GM19463 (cell line): ENCODE measurements around the gene GLIS2.

Source experiments
- ATAC-seq: cut with Tn5 transposase; IDR thresholded peaks from one replicate; pipeline ENCODE4 v1.9.1; 2021; ENCODE audit warnings: mild to moderate bottlenecking, moderate library complexity; ENCODE audit not compliant: unreplicated experiment

Gene GLIS2

GRCh38 chr16:4297480-4297879 lies 18.4 kb upstream of the GLIS2 start:
- no peak for ATAC-seq

DNA sequence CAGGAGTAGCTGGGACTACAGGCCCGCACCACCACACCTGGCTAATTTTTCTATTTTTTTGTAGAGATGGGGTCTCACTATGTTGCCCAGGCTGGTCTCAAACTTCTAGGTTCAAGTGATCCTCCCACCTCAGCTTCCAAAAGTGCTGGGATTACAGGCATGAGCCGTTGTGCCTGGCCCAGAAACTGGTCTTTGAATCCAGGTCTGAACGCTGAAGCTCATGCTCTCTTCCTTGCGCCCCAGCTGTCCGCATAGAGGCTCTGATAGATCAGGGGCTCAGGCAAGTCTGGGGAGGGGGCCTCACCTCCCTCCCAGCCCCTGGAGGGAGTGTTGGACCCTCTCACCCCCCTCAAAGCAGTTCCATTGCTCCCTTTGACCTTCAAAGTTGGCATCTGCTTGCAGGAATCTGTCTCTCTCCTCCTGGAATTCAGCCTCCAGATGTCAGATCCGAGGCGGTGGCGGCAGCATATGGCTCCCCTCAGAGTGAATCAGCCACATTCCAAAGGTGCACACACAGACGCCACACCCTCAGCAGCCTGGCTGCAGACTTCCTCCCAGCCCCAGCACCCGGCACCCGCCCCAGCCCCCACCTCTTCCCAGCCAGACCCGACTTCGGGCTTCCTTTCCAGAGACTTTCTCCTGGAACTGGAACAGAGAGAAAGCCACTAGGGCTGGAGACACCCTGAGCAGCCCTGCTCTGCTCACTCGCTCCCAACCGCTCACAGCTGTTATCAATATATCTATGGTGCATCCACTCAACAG lies 16.9 kb upstream of the GLIS2 start:
- no peak for ATAC-seq

GRCh38 chr16:4301177-4301576 lies 14.7 kb upstream of the GLIS2 start:
- no peak for ATAC-seq

- ATAC-seq, result no peak
Observed at GRCh38 chr16:4301968-4302367, 13.9 kb upstream of the GLIS2 start.

GRCh38 chr16:4303973-4304372 lies 11.9 kb upstream of the GLIS2 start:
- ATAC-seq, result no peak

DNA sequence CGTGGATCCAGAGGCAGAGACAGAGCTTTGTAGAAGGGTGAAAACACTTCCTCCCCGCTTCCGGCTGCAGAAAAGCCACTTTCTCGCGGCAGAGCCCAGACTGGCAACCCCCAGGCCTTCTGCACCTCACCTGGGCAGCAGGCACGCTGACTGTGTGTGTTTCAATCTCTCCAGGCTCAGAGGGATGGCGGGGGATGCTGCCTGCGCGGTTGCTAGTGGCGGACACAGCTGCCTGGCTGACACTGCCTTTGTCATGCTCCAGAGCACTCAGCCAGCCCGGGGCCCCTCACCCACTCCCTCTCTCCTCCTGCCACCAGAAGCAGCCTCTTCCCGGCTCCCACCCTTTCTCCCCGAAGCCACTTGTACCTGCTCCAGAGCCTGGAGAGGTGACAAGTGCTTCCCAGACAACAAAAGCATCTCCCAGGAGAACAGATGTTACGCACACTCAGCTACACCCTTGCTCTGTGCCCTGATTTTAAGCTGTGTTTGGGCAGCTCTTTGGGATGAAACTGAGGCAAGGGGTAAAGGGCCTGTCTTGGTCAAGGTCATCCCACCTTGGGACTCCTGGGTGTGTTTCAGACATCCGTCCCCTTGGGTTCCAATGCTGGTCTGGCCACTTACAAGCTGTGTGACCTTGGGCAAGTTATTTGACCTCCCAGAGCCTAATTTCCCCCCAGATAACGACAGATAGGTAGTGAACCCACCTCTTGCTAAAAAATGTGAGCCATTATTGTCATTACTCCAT lies 9.2 kb upstream of the GLIS2 start:
- ATAC-seq, result no peak

GRCh38 chr16:4307215-4308037 lies 8.4 kb upstream of the GLIS2 start:
- peak; percentile 88 for ATAC-seq

- no peak for ATAC-seq
Observed at GRCh38 chr16:4309102-4309832, 6.6 kb upstream of the GLIS2 start.

GRCh38 chr16:4309833-4310266 lies 6.0 kb upstream of the GLIS2 start:
- ATAC-seq, result no peak

GRCh38 chr16:4313563-4314531 lies 2.0 kb upstream of the GLIS2 start:
- ATAC-seq, result peak; percentile 42

- no peak for ATAC-seq
Observed at GRCh38 chr16:4314532-4315185, 1.2 kb upstream of the GLIS2 start.

GRCh38 chr16:4316108-4316863 lies 419 bp downstream of the GLIS2 start:
- ATAC-seq, result no peak

- no peak for ATAC-seq
Observed at GRCh38 chr16:4316864-4317531, 1.1 kb downstream of the GLIS2 start.

DNA sequence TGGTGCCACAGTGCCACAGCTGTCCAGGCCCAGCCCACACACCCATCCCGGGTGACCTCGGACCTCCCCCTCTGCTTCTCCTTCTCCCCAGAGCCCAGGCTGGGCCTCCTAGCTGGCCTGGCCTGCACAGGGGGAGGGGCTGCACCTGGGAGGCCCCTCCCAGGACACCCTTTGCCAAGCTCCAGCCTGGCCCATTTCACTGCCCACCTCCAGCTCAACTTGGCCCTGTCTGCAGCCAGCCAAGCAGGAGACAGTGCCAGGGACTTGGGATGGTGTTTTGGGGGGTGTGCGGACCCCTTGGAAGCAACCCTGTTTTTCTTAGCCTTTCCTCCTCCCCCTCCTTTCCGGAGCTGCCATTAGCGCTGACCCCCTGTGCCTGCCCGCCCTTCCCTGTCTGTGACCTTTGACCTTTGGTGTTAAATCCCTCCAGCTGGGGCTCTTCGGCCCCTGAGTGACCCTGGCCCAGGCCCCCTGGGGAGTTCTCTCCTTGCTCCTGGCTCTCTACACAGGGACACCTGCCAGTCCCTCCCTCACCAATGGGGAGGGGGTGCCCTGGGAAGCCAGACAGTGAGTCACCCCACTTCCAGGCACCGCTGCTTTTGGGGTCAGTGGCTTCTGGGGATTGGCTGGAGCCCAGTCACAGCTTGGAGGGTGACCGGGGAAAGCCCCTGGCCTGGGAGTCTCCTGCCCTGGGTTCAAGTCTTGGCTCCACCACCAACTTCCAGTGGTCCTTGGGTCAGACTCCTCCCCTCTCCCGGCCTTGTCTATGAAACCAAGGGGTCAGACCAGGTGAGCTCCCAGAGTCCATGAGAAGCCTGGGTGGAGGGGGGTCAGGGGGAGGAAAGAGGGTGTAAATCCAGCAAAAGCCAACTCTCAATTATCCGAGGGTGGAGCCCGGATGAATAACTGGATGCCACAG lies 1.9 kb downstream of the GLIS2 start:
- ATAC-seq, result no peak

DNA sequence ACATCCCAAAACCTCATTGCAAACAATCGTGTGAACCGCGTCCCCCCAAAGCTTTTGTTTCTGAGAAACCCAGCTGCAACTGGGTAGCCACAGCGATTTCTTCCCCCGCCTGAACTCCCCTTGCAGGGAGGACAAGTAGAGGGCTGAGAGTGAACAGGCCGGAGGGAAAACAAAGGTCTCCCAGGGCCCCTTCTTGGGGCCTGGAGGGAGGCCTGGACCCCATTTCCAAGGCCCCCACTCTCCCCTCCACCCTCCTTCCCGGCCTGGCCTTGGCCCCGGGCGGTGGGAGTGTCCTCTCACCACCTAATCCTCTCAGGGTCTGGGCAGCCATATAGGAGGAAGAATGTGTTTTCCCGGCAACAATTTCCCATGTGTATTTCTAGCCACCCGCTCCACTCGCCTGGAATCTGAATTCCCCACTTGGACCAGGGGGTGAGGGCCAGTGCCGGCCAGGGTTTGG lies 2.6 kb downstream of the GLIS2 start:
- ATAC-seq, result no peak

- no peak for ATAC-seq
Observed at GRCh38 chr16:4318967-4319366, 3.1 kb downstream of the GLIS2 start.
